ENCODE measurements around the gene ATAT1.
"Not testable (repeated sequence)": the region's sequence is repeated elsewhere in the genome, so short reads cannot be mapped to it uniquely, and the experiment has no call there.

ATAT1 gene

GRCh38 chr6:30651143-30651542, 24.5 kb downstream of the ATAT1 start:
- Histone ChIP-seq H3K27ac (ENCODE audit: low read length) (no peak overlapping the region), H3K4me1 (ENCODE audit: control insufficient read depth, insufficient read depth, low read length) (peaks cover 2% of the 10 kb centered on the region; the same call in 1 of the 2 replicates), H3K4me3 (ENCODE audit: low read length) (no peak overlapping the region), H3K27me3 (ENCODE audit: control insufficient read depth, insufficient read depth, low read length) (no peaks in the 10 kb centered on the region), H3K36me3 (ENCODE audit: control insufficient read depth, insufficient read depth, low read length) (peaks cover 21% of the 10 kb centered on the region), H3K9me3 (ENCODE audit: control insufficient read depth, insufficient read depth, low read length) (no peaks in the 10 kb centered on the region)
- WGBS (ENCODE audit: insufficient coverage, insufficient read length) = no CpG with 5 or more reads among the region's 12 CpGs
- no peak for DNase-seq (ENCODE audit: low read depth, low spot score)

GRCh38 chr6:30654798-30655742, 28.4 kb downstream of the ATAT1 start:
- no peak for DNase-seq (ENCODE audit: low read depth, low spot score)
- peaks cover 34% of the 10 kb centered on the region for H3K36me3 ChIP-seq (ENCODE audit: control insufficient read depth, insufficient read depth, low read length)
- no peak overlapping the region for H3K4me3 ChIP-seq (ENCODE audit: low read length)
- H3K9me3 ChIP-seq (ENCODE audit: control insufficient read depth, insufficient read depth, low read length) = no peaks in the 10 kb centered on the region
- no peak overlapping the region for H3K27ac ChIP-seq (ENCODE audit: low read length)
- WGBS (ENCODE audit: insufficient coverage, insufficient read length) = no CpG with 5 or more reads among the region's 19 CpGs
- H3K4me1 ChIP-seq (ENCODE audit: control insufficient read depth, insufficient read depth, low read length) = no peaks in the 10 kb centered on the region
- H3K27me3 ChIP-seq (ENCODE audit: control insufficient read depth, insufficient read depth, low read length) = no peaks in the 10 kb centered on the region

DNA sequence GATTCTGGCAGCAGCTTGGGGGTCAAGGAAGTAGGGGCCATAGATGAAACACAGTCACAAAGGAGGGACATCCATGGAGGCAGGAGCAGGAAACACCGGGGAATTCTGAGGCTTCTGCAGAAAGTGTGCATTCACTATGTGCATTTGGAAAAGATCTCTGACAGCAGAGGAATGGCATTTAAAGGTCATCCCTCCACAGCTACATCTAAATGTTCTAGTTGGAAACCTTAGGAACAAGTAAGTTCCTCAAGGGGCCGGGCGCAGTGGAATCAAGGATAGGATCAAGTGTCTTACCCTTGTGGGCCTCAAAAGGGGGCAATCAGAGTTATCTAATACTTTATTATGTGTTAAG, 29.0 kb downstream of the ATAT1 start:
- no CpG with 5 or more reads among the region's 3 CpGs for WGBS (ENCODE audit: insufficient coverage, insufficient read length)

GRCh38 chr6:30656513-30656912, 29.8 kb downstream of the ATAT1 start:
- Histone ChIP-seq H3K27me3 (ENCODE audit: control insufficient read depth, insufficient read depth, low read length) (no peaks in the 10 kb centered on the region), H3K4me1 (ENCODE audit: control insufficient read depth, insufficient read depth, low read length) (no peaks in the 10 kb centered on the region), H3K27ac (ENCODE audit: low read length) (no peak overlapping the region), H3K4me3 (ENCODE audit: low read length) (no peak overlapping the region), H3K36me3 (ENCODE audit: control insufficient read depth, insufficient read depth, low read length) (peaks cover 34% of the 10 kb centered on the region), H3K9me3 (ENCODE audit: control insufficient read depth, insufficient read depth, low read length) (no peaks in the 10 kb centered on the region)
- no CpG with 5 or more reads among the region's 7 CpGs for WGBS (ENCODE audit: insufficient coverage, insufficient read length)
- DNase-seq (ENCODE audit: low read depth, low spot score) = no peak

More for the DNA sequence above, 29.0 kb downstream of the ATAT1 start:
- DNase-seq (ENCODE audit: low read depth, low spot score) = no peak
- H3K4me1 ChIP-seq (ENCODE audit: control insufficient read depth, insufficient read depth, low read length) = no peaks in the 10 kb centered on the region
- no peak overlapping the region for H3K27ac ChIP-seq (ENCODE audit: low read length)
- no peaks in the 10 kb centered on the region for H3K9me3 ChIP-seq (ENCODE audit: control insufficient read depth, insufficient read depth, low read length)
- H3K36me3 ChIP-seq (ENCODE audit: control insufficient read depth, insufficient read depth, low read length) = peaks cover 34% of the 10 kb centered on the region
- no peak overlapping the region for H3K4me3 ChIP-seq (ENCODE audit: low read length)
- H3K27me3 ChIP-seq (ENCODE audit: control insufficient read depth, insufficient read depth, low read length) = no peaks in the 10 kb centered on the region

GRCh38 chr6:30657454-30657853, 30.8 kb downstream of the ATAT1 start:
- Histone ChIP-seq H3K4me3 (ENCODE audit: low read length) (no peak overlapping the region), H3K27ac (ENCODE audit: low read length) (no peak overlapping the region), H3K9me3 (ENCODE audit: control insufficient read depth, insufficient read depth, low read length) (no peaks in the 10 kb centered on the region), H3K36me3 (ENCODE audit: control insufficient read depth, insufficient read depth, low read length) (peaks cover 35% of the 10 kb centered on the region), H3K27me3 (ENCODE audit: control insufficient read depth, insufficient read depth, low read length) (no peaks in the 10 kb centered on the region), H3K4me1 (ENCODE audit: control insufficient read depth, insufficient read depth, low read length) (no peaks in the 10 kb centered on the region)
- no peak for DNase-seq (ENCODE audit: low read depth, low spot score)

DNA sequence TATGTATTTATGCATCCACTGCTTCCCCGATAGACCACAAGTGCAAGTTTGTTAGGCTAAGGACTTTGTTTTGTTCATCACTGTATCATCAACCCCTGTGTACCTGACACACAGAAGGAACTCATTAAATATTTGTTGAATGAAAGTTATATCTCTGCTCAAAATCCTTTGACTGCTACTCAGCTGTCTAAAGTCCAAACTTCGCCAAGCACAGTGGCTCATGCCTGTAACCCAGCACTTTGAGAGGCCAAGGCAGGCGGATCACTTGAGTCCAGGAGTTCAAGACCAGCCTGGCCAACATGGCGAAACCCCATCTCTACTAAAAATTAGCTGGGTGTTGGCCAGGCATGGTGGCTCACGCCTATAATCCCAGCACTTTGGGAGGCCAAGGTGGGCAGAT, 31.2 kb downstream of the ATAT1 start:
- peaks cover 36% of the 10 kb centered on the region for H3K36me3 ChIP-seq (ENCODE audit: control insufficient read depth, insufficient read depth, low read length)

GRCh38 chr6:30664994-30665767, 38.5 kb downstream of the ATAT1 start:
- Histone ChIP-seq H3K36me3 (ENCODE audit: control insufficient read depth, insufficient read depth, low read length) (peaks cover 21% of the 10 kb centered on the region), H3K4me1 (ENCODE audit: control insufficient read depth, insufficient read depth, low read length) (no peaks in the 10 kb centered on the region), H3K9me3 (ENCODE audit: control insufficient read depth, insufficient read depth, low read length) (no peaks in the 10 kb centered on the region), H3K4me3 (ENCODE audit: low read length) (no peak overlapping the region), H3K27me3 (ENCODE audit: control insufficient read depth, insufficient read depth, low read length) (no peaks in the 10 kb centered on the region), H3K27ac (ENCODE audit: low read length) (no peak overlapping the region)
- no CpG with 5 or more reads among the region's 34 CpGs for WGBS (ENCODE audit: insufficient coverage, insufficient read length)
- DNase-seq (ENCODE audit: low read depth, low spot score) = no peak

More for the DNA sequence above, 31.2 kb downstream of the ATAT1 start:
- H3K27ac ChIP-seq (ENCODE audit: low read length); H3K27me3 ChIP-seq (ENCODE audit: control insufficient read depth, insufficient read depth, low read length); H3K4me1 ChIP-seq (ENCODE audit: control insufficient read depth, insufficient read depth, low read length); H3K4me3 ChIP-seq (ENCODE audit: low read length); H3K9me3 ChIP-seq (ENCODE audit: control insufficient read depth, insufficient read depth, low read length); DNase-seq (ENCODE audit: low read depth, low spot score): not testable (repeated sequence)
- no CpG with 5 or more reads among the region's 5 CpGs for WGBS (ENCODE audit: insufficient coverage, insufficient read length)

DNA sequence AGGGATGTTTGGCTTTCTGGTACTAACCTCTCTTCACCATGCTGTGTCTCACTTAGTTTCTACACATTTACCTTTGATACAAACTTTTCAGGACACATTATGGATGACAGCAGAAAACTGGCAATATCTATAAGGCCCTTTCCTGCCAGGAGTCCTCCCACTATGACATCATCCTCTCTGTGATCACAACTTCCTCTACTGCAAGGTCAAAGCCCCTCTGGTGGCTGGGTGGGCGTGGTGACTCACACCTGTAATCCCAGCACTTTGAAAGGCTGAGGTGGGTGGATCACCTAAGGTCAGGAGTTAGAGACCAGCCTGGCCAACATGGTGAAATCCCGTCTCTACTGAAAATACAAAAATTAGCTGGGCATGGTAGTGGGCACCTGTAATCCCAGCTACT, 39.6 kb downstream of the ATAT1 start:
- no CpG with 5 or more reads among the region's 2 CpGs for WGBS (ENCODE audit: insufficient coverage, insufficient read length)

GRCh38 chr6:30670760-30671527, 44.3 kb downstream of the ATAT1 start:
- Histone ChIP-seq H3K27ac (ENCODE audit: low read length) (no peak overlapping the region), H3K9me3 (ENCODE audit: control insufficient read depth, insufficient read depth, low read length) (no peaks in the 10 kb centered on the region), H3K27me3 (ENCODE audit: control insufficient read depth, insufficient read depth, low read length) (no peaks in the 10 kb centered on the region), H3K4me3 (ENCODE audit: low read length) (no peak overlapping the region), H3K36me3 (ENCODE audit: control insufficient read depth, insufficient read depth, low read length) (peaks cover 2% of the 10 kb centered on the region; the same call in 1 of the 2 replicates), H3K4me1 (ENCODE audit: control insufficient read depth, insufficient read depth, low read length) (no peaks in the 10 kb centered on the region)
- no CpG with 5 or more reads among the region's 27 CpGs for WGBS (ENCODE audit: insufficient coverage, insufficient read length)
- DNase-seq (ENCODE audit: low read depth, low spot score) = no peak

More for the DNA sequence above, 39.6 kb downstream of the ATAT1 start:
- H3K27ac ChIP-seq (ENCODE audit: low read length); DNase-seq (ENCODE audit: low read depth, low spot score); H3K4me1 ChIP-seq (ENCODE audit: control insufficient read depth, insufficient read depth, low read length); H3K9me3 ChIP-seq (ENCODE audit: control insufficient read depth, insufficient read depth, low read length); H3K27me3 ChIP-seq (ENCODE audit: control insufficient read depth, insufficient read depth, low read length); H3K4me3 ChIP-seq (ENCODE audit: low read length): not testable (repeated sequence)
- H3K36me3 ChIP-seq (ENCODE audit: control insufficient read depth, insufficient read depth, low read length) = peaks cover 21% of the 10 kb centered on the region

Measured in iPS DF 6.9 (cell line).